Endothelial cell of coronary artery (primary cell): ENCODE measurements around the gene AMY1C. TPM values are rescaled to one million over a fixed set of nuclear protein-coding genes. Genes with fewer than 3 reads are reported as not detected.

Experiments used
- total RNA-seq: library from RNA; depleted of rRNA; stranded (reverse); fragments of >200 nt; gene quantifications from 2 replicates; pipeline ENCODE4 v1.2.3, GENCODE V29; 2014

Gene AMY1C
- not detected in 2 replicates for total RNA-seq

DNA sequence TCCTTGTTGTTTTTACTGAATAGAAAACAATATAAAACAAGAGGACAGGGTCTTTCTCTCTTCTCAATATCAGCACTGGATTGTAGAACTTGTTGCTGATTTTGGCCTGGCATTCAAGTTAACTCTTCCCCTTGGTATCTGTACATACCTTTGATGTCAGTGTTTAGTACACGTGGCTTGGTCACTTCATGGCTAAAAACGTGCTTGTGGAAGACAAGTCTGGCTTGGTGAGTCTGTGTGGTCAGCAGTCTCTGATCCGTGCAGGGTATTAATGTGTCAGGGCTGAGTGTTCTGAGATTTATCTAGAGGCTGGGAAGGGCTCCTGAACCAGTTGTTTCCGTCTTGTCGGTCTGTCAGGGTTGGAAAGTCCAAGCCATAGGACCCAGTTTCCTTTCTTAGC is at the start of gene AMY1C:
Gene AMY1C, plus strand, starts transcription at position 301 of the 400 bp plus-strand sequence. CDS start 572 bp downstream, outside the sequence.

Other genes with a start within 250 kb of the AMY1C start
- gene RNPC3, start 224.2 kb upstream of the AMY1C start, total RNA-seq: 4.0 TPM in 2 replicates
- gene AMY2B, start 178.3 kb upstream of the AMY1C start, total RNA-seq: 1.6 and 1.9 TPM in 2 replicates
- gene AMY2A, start 132.5 kb upstream of the AMY1C start, total RNA-seq: not detected in 2 replicates
- not detected in 2 replicates for gene AMY1A, start 94.1 kb upstream of the AMY1C start, total RNA-seq
- not detected in 2 replicates for gene AMY1B, start 53.7 kb upstream of the AMY1C start, total RNA-seq